IMR-90 (cell line): ENCODE measurements around the gene CDKAL1. TPM values are rescaled to one million over a fixed set of nuclear protein-coding genes. Genes with fewer than 3 reads are reported as not detected.

Experiments used
- ATAC-seq: fragments of 200-7000 bp; cut with Tn5 transposase; 2 replicates; pipeline ENCODE4 v1.9.1; 2020; ENCODE audit warnings: low read depth, mild to moderate bottlenecking, moderate library complexity
- BruUV-seq: library from RNA; stranded (reverse); fragments of 400-500 nt; replicated peaks from 2 replicates; lab custom pipeline; 2021; lab: Mats Ljungman, UMichigan
- CTCF ChIA-PET: fragments of 300-600 bp; formaldehyde crosslinking; extraction: SDS; loops from one replicate; lab custom pipeline; 2021; ENCODE audit warnings: antibody characterized with exemption; lab: Yijun Ruan, JAX
- POLR2A ChIA-PET: fragments of 300-600 bp; sonication (Branson Sonifier 250); formaldehyde crosslinking; loops from one replicate; lab custom pipeline; 2022; ENCODE audit warnings: antibody characterized with exemption; ENCODE audit not compliant: unreplicated experiment; lab: Charles Lee
- DNase-seq: peaks from one replicate; pipeline ENCODE4 v3.0.0; 2013
- H2AFZ ChIP-seq: replicated peaks from 2 replicates; pipeline ENCODE3; 2013; ENCODE audit warnings: low read length, mild to moderate bottlenecking; ENCODE audit not compliant: poor library complexity
- H2AK5ac ChIP-seq: 2 replicates; pipeline ENCODE4 v1.6.1; 2013; ENCODE audit warnings: low read depth, low read length, inconsistent platforms
- H2AK9ac ChIP-seq: replicated peaks from 2 replicates; pipeline ENCODE3; 2013; ENCODE audit warnings: mild to moderate bottlenecking, low read depth, low read length, moderate library complexity; ENCODE audit not compliant: poor library complexity
- H2BK120ac ChIP-seq: 2 replicates; pipeline ENCODE4 v1.6.1; 2013; ENCODE audit warnings: low read depth, low read length, inconsistent platforms
- H2BK15ac ChIP-seq: 3 replicates; pipeline ENCODE4 v1.6.1; 2013; ENCODE audit warnings: low read depth, low read length, inconsistent platforms
- H2BK20ac ChIP-seq: 2 replicates; pipeline ENCODE4 v1.6.1; 2013; ENCODE audit warnings: low read depth, mild to moderate bottlenecking, inconsistent platforms, low read length, moderate library complexity
- H2BK5ac ChIP-seq: 2 replicates; pipeline ENCODE4 v1.6.1; 2013; ENCODE audit warnings: mild to moderate bottlenecking, low read depth, low read length, inconsistent platforms; ENCODE audit not compliant: poor library complexity, severe bottlenecking
- H3K14ac ChIP-seq: replicated peaks from 2 replicates; pipeline ENCODE4 v1.6.1; 2013; ENCODE audit warnings: low read depth, low read length, inconsistent platforms
- H3K18ac ChIP-seq: 2 replicates; pipeline ENCODE4 v1.6.1; 2013; ENCODE audit warnings: low read depth, low read length, control low read depth
- H3K23ac ChIP-seq: 2 replicates; pipeline ENCODE4 v1.6.1; 2013; ENCODE audit warnings: low read depth, low read length, inconsistent platforms
- H3K27ac ChIP-seq: 2 replicates; pipeline ENCODE4 v1.5.1; 2013; ENCODE audit warnings: mild to moderate bottlenecking, control low read depth, low read length; ENCODE audit not compliant: insufficient read depth
- H3K27me3 ChIP-seq: 2 replicates; pipeline ENCODE4 v1.6.1; 2013; ENCODE audit warnings: low read length; ENCODE audit not compliant: control insufficient read depth, insufficient read depth
- H3K36me3 ChIP-seq: 2 replicates; pipeline ENCODE4 v1.6.1; 2013; ENCODE audit warnings: low read length, mixed read lengths; ENCODE audit not compliant: control insufficient read depth, insufficient read depth
- H3K4ac ChIP-seq: 2 replicates; pipeline ENCODE4 v1.6.1; 2013; ENCODE audit warnings: low read depth, low read length, inconsistent platforms
- H3K4me1 ChIP-seq: 2 replicates; pipeline ENCODE4 v1.6.1; 2013; ENCODE audit warnings: low read length, mixed read lengths; ENCODE audit not compliant: control insufficient read depth, insufficient read depth
- H3K4me2 ChIP-seq: 2 replicates; pipeline ENCODE4 v1.6.1; 2013; ENCODE audit warnings: low read depth, mild to moderate bottlenecking, control low read depth, low read length, moderate library complexity
- H3K4me3 ChIP-seq: 2 replicates; pipeline ENCODE4 v1.5.1; 2013; ENCODE audit warnings: low read depth, mild to moderate bottlenecking, control low read depth, low read length, moderate library complexity; ENCODE audit not compliant: insufficient read depth
- H3K56ac ChIP-seq: 2 replicates; pipeline ENCODE4 v1.6.1; 2013; ENCODE audit warnings: low read length, inconsistent platforms; ENCODE audit not compliant: insufficient read depth; ENCODE audit errors: extremely low read depth
- H3K79me1 ChIP-seq, 2 experiments: 2 replicates each; pipeline ENCODE4 v1.6.1; 2013; ENCODE audit warnings: low read length in 2 of 2, inconsistent platforms in 1 of 2, low read depth in 1 of 2
- H3K9ac ChIP-seq: 2 replicates; pipeline ENCODE4 v1.6.1; 2013; ENCODE audit warnings: low read depth, low read length, control low read depth
- H3K9me1 ChIP-seq: 2 replicates; pipeline ENCODE4 v1.6.1; 2013; ENCODE audit warnings: low read length, inconsistent platforms; ENCODE audit not compliant: insufficient read depth
- H3K9me3 ChIP-seq: 2 replicates; pipeline ENCODE4 v1.6.1; 2013; ENCODE audit warnings: low read length; ENCODE audit not compliant: control insufficient read depth, insufficient read depth
- H4K20me1 ChIP-seq: 2 replicates; pipeline ENCODE4 v1.6.1; 2013; ENCODE audit warnings: low read length, inconsistent platforms; ENCODE audit not compliant: insufficient read depth
- H4K5ac ChIP-seq: 2 replicates; pipeline ENCODE4 v1.6.1; 2013; ENCODE audit warnings: mild to moderate bottlenecking, low read depth, low read length, control low read depth
- H4K8ac ChIP-seq, 2 experiments: 2 replicates each; pipeline ENCODE4 v1.6.1; 2013; ENCODE audit warnings: low read depth in 2 of 2, low read length in 2 of 2, control low read depth in 1 of 2, inconsistent platforms in 1 of 2
- H4K91ac ChIP-seq: 2 replicates; pipeline ENCODE4 v1.6.1; 2013; ENCODE audit warnings: low read depth, low read length, inconsistent platforms; ENCODE audit not compliant: insufficient read depth
- CEBPB ChIP-seq: IDR thresholded peaks from 2 replicates; pipeline ENCODE4 v1.6.1; 2012; ENCODE audit warnings: low read depth, low read length, improper control_type of control experiment
- MAFK ChIP-seq: IDR thresholded peaks from 2 replicates; pipeline ENCODE4 v1.6.1; 2012; ENCODE audit warnings: low read depth, low read length, improper control_type of control experiment
- MXI1 ChIP-seq: IDR thresholded peaks from 2 replicates; pipeline ENCODE4 v1.6.1; 2012; ENCODE audit warnings: low read depth, mild to moderate bottlenecking, low read length, moderate library complexity, borderline replicate concordance
- NFE2L2 ChIP-seq: fragments of 150-350 bp; IDR thresholded peaks from 2 replicates; pipeline ENCODE4 v1.6.1; 2016; ENCODE audit warnings: low read depth, mild to moderate bottlenecking, low read length
- WGBS, 2 experiments: methylation state at CpG; one replicate each; pipeline versions ENCODE4 v1.1.5 to v1.1.7; 2013; ENCODE audit warnings: missing lambda C conversion rate in 2 of 2; ENCODE audit not compliant: insufficient read length in 1 of 2; ENCODE audit errors: extremely low coverage in 2 of 2; 5-methylcytosine and 5-hydroxymethylcytosine counted together
- dilution Hi-C: fragments of 300-500 bp; cut with HindIII; formaldehyde crosslinking; loops from one replicate; pipeline ENCODE4 v1.14.3; 2018; ENCODE audit warnings: low sequenced_read_pairs; ENCODE audit not compliant: unreplicated experiment
- in situ Hi-C: fragments of 300-500 bp; cut with MboI; formaldehyde crosslinking; loops from 3 replicates; pipeline ENCODE4 v1.14.3; 2019; ENCODE audit warnings: low sequenced_read_pairs, inconsistent platforms, mixed read lengths
- intact Hi-C: fragments of 100-400 bp; cut with micrococcal nuclease; formaldehyde crosslinking; loops from 2 replicates; pipeline ENCODE4 v1.10.0; 2022
- polyA plus RNA-seq, 3 experiments: library from polyadenylated mRNA; depleted of rRNA; stranded (reverse); fragments of >200 nt; gene quantifications; 2 replicates each; pipeline ENCODE4 v1.2.3, GENCODE V29; 2012; ENCODE audit warnings: low replicate concordance in 1 of 3
- total RNA-seq: library from RNA; depleted of rRNA; stranded (reverse); fragments of >200 nt; gene quantifications from 2 replicates; pipeline ENCODE4 v1.2.3, GENCODE V29; 2012
- TF ChIP-seq, protein P1 (sequence below): conservative IDR thresholded peaks from 2 replicates; pipeline ENCODE4 v1.5.1; 2012; ENCODE audit warnings: mild to moderate bottlenecking, low read depth, low read length, improper control_type of control experiment

Gene CDKAL1
- total and polyA plus RNA-seq, 2 of the 4 experiments (the other 2 are of a cell fraction), result 3.7 to 13.1 TPM

DNA sequence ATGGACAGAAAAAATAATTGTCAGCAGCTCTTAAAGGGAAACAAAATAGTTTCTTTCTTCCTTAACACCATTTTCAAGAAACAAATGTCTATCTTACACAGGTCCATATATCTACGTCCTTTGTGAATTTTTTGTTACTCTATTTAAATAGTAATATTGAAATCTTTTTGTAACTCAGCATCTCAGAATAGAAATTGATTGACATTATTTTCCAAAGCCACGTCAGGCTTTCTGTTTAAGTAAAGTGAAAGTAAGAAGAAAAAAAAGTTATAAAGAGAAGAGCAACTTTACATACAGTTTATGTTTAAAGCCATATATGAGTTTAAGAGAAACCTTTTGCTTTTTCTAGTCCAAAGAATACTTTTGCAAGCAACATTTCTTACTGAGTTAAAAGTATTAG is 656.4 kb downstream of the CDKAL1 start:
- peak overlapping the region; percentile 5 for H2BK5ac ChIP-seq
- H3K23ac ChIP-seq, result no peak overlapping the region
- no peak overlapping the region for H3K4ac ChIP-seq
- H4K8ac ChIP-seq, result no peak overlapping the region; a peak in 1 of 4 replicates
- H2BK20ac ChIP-seq, result no peak overlapping the region
- POLR2A ChIA-PET, result no interaction called here
- no peaks in the 10 kb centered on the region for H3K36me3 ChIP-seq
- H3K27me3 ChIP-seq, result no peaks in the 10 kb centered on the region
- H2BK15ac ChIP-seq, result no peak overlapping the region
- BruUV-seq, result no TSS peak
- H2AK5ac ChIP-seq, result no peak overlapping the region
- dilution Hi-C loops, result no loop called here
- H2BK120ac ChIP-seq, result no peak overlapping the region
- H3K4me1 ChIP-seq, result peaks cover 4% of the 10 kb centered on the region
- H3K4me3 ChIP-seq, result no peak overlapping the region
- in situ Hi-C loops, result no loop called here
- no peak overlapping the region for H2AK9ac ChIP-seq
- H3K9ac ChIP-seq, result no peak overlapping the region
- H2AFZ ChIP-seq, result no peak overlapping the region
- peak overlapping the region; percentile 78 for H3K4me2 ChIP-seq
- intact Hi-C loops, result no loop called here
- H3K9me1 ChIP-seq, result no peaks in the 10 kb centered on the region
- TF ChIP-seq MXI1, result no peak
- TF ChIP-seq CEBPB, result no peak
- TF ChIP-seq, protein P1, sequence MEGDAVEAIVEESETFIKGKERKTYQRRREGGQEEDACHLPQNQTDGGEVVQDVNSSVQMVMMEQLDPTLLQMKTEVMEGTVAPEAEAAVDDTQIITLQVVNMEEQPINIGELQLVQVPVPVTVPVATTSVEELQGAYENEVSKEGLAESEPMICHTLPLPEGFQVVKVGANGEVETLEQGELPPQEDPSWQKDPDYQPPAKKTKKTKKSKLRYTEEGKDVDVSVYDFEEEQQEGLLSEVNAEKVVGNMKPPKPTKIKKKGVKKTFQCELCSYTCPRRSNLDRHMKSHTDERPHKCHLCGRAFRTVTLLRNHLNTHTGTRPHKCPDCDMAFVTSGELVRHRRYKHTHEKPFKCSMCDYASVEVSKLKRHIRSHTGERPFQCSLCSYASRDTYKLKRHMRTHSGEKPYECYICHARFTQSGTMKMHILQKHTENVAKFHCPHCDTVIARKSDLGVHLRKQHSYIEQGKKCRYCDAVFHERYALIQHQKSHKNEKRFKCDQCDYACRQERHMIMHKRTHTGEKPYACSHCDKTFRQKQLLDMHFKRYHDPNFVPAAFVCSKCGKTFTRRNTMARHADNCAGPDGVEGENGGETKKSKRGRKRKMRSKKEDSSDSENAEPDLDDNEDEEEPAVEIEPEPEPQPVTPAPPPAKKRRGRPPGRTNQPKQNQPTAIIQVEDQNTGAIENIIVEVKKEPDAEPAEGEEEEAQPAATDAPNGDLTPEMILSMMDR, result no peak
- TF ChIP-seq MAFK, result no peak
- no peak for TF ChIP-seq NFE2L2
- no peak overlapping the region for H3K18ac ChIP-seq
- no peak overlapping the region for H3K27ac ChIP-seq
- no peak overlapping the region for H4K5ac ChIP-seq
- H3K9me3 ChIP-seq, result peaks cover 2% of the 10 kb centered on the region; the same call in 1 of the 2 replicates
- no peak for DNase-seq
- CTCF ChIA-PET, result interaction anchor here (0.7 kb wide), 1 partner anchor 211 kb away, joined by 4 read pairs; no protein-coding TSS in a partner anchor
- H3K14ac ChIP-seq, result no peak overlapping the region
- WGBS, 2 experiments, result no CpG with 5 or more reads among the region's 2 CpGs
- H3K56ac ChIP-seq, result no peak overlapping the region
- no peaks in the 10 kb centered on the region; a peak in 1 of 4 replicates for H3K79me1 ChIP-seq
- no peak overlapping the region for H4K91ac ChIP-seq
- ATAC-seq, result no peak
- no peaks in the 10 kb centered on the region for H4K20me1 ChIP-seq
